AML-193 (cell line): ENCODE measurements around the gene TMEM205.
"Not testable (repeated sequence)": the region's sequence is repeated elsewhere in the genome, so short reads cannot be mapped to it uniquely, and the experiment has no call there.

Experiments
- DNase-seq, 2 experiments: peaks; one replicate each; lab custom pipeline; 2025; lab: John Stamatoyannopoulos, UW

Gene TMEM205

DNA sequence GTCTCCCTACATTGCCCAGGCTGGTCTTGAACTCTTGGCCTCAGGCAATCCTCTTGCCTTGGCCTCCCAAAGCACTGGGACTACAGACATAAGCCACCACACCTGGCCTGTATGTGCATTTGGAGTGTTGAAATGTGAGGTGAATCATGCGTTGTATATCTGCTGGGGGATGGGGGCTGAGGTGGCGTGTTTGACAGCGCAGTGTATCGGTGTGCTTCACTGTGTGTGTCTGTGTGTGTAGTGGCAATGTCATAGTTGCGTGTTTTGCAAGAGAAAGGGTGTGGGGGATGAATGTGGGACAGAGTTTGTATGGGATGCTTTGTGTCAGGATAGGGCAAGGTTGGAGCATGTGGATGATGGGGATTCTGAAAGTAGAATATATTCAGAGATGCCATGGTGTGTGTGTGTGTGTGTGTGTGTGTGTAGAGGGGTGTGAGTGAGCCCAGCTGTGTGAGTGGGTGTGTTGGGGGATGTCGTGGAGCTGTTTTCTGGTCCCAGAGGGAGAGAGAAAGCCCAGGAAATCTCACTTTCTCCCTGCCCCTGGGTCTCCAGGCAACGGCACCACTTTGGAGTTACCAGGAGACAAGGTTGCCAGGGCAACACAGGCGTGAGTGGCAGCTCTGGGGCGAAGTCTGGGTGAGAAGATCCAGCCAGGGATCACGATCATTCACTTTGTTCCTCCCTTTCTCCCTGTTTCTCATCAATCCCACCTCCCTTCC is 27.3 kb upstream of the TMEM205 start:
- DNase-seq, result no peak

GRCh38 chr19:11370744-11371143 is 24.7 kb upstream of the TMEM205 start:
- DNase-seq, result no peak

DNA sequence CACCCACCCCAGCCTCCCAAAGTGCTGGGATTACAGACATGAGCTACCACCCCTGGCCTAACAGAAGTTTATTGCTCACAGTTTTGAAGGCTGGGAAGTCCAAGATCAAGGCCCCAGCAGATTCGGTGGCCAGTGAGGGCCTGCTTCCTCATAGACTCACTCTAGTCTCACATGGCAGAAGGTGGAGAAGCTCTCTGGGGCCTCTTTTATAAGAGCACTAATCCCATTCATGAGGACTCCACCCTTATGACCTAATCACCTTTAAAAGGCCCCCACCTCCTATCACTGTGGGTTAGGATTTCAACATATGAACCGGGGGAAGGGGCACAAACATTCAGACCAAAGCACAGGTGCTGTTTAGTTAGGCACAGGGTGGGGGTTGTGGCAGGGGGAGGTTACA is 21.5 kb upstream of the TMEM205 start:
- DNase-seq, result no peak

DNA sequence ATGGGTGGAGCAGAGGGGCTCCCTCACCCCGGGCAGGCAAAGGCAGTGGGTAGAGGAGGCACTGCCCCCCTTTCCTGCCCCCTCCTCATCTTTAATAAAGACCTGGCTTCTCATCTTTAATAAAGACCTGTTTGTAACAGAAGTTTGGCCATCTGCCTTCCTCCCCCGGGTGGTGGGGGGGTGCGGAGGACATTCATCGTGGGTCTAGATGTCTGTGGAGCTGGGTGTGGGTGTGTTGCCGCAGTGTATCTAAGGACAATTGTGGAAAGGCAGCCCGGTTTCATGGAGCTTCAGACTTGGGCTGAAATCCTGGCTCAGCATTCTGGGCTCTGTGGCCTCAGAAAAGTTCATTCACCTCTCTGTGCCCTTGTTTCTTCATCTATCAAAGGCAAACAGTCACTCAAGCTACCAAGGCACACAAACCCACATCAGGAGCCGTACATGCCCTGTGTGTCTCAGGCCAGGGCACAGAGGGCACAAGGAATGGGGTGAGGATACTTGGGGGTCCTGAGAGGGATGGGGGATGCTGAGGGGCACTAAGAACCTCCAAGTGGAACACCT is 19.6 kb upstream of the TMEM205 start:
- DNase-seq, result no peak

- DNase-seq, result no peak
These were observed 18.9 kb upstream of the TMEM205 start for GRCh38 chr19:11364935-11365334.

DNA sequence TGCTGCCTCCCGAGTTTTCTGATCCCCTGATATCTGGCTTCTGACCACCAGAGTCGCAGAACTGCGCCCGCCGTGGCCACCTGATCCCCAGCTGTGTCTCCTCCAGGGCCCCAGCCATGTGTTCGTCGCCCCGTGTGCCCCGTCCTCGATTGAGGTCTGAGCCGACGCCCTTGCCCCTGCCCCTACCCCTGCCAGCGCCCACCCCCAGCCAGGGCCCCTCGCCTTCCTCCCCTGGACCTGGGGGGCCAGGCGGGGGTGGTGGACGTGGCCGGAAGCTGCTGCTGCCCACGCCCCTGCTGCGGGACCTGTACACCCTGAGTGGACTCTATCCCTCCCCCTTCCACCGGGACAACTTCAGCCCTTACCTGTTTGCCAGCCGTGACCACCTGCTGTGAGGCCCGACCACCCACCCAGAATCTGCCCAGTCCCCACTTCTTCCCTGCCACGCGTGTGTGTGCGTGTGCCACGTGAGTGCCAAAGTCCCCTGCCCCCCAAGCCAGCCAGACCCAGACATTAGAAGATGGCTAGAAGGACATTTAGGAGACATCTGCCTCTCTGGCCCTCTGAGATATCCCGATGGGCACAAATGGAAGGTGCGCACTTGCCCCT is 18.3 kb upstream of the TMEM205 start:
- no peak for DNase-seq

DNA sequence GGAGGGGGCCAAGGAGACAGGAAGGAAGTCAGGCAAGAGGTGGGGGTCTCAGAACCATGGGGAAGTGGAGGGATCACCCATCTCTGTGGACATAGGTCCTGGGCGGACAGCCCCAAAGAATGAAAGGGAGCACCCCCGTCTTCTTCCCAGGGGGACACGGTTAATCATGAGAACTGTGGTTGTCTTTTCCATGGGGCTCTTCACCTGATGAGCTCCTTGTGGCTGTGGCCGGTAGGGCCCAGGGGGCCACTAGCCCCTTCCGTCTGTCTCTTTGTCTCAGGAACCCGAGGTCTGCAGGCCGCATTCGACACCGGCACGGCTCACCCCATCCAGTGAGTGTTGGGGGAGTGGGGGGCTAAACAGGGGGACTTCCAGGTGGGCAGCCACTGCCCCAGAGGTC is 17.8 kb upstream of the TMEM205 start:
- DNase-seq, result no peak

GRCh38 chr19:11361771-11362731 is 16.0 kb upstream of the TMEM205 start:
- no peak for DNase-seq

DNA sequence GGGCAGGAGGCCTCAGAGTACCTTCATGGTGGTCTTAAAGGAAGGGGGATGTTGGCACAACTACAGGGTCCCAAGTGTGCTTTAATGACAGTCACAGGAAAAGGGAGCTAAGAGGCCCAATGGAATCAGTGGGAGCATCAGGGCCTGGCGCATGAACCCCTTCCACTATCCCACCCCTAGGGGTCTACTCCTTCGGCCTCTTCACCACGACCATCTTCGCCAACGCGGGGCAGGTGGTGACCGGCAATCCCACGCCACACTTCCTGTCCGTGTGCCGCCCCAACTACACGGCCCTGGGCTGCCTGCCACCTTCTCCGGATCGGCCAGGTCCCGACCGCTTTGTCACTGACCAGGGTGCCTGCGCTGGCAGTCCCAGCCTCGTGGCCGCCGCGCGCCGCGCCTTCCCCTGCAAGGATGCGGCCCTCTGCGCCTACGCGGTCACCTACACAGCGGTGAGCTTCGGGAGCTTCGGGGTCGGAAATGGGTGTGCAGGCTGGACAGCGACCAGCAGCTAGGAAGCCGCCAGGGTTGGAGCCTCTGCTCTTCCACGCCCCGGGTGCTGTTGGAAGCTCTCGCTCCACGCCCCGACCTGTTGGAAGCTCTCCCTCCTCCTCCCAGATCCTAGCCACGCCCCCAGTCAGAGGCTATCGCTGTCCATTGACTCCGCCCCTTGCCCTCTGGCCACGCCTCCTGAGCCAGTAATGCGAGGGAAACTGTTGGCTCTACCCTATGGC is 15.1 kb upstream of the TMEM205 start:
- no peak for DNase-seq

GRCh38 chr19:11359421-11359820 is 13.4 kb upstream of the TMEM205 start:
- DNase-seq, result no peak

DNA sequence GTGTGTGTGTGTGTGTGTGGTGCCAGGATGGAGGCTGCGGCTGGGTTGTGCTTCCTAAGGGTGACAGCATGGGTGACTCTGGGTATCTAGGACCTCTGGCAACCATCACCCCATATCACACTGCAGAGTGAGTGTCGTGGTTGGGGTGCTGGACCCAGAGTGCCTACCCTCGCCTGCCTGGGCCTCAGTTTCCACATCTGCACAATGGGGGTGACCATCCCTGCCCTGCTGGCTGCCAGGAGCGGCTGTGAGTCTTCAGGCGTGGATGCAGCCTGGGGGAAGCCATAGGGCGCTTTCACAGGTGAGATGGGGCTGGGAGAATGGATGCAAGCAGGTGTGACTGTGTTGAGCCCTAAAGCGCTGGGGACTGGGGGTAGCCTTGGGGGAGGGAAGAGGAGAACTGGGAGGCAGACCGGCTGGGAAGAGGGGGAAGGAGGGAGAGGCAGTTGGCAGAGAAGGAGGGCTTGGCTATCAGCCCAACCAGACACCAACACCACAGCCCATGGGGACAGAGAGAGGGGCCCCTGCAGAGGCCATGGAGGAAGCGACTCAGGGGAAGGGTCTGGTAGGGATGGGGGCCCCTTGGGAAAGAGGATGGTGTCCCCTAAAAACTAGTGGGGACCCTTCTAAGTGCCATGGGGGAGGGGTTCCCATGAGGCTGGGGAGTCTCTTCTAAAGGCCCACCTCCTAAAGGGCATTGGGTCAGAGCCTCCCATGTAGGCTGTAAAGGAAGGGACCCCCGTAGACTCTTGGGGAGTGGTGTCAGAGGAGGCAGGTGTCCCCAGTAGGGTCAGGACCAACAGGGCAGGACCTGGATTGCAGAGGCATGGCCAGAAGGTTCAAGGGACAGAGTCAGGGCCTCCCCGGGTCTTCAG is 10.8 kb upstream of the TMEM205 start:
- DNase-seq, result no peak

GRCh38 chr19:11356074-11356397 is 10.0 kb upstream of the TMEM205 start:
- DNase-seq, result no peak

DNA sequence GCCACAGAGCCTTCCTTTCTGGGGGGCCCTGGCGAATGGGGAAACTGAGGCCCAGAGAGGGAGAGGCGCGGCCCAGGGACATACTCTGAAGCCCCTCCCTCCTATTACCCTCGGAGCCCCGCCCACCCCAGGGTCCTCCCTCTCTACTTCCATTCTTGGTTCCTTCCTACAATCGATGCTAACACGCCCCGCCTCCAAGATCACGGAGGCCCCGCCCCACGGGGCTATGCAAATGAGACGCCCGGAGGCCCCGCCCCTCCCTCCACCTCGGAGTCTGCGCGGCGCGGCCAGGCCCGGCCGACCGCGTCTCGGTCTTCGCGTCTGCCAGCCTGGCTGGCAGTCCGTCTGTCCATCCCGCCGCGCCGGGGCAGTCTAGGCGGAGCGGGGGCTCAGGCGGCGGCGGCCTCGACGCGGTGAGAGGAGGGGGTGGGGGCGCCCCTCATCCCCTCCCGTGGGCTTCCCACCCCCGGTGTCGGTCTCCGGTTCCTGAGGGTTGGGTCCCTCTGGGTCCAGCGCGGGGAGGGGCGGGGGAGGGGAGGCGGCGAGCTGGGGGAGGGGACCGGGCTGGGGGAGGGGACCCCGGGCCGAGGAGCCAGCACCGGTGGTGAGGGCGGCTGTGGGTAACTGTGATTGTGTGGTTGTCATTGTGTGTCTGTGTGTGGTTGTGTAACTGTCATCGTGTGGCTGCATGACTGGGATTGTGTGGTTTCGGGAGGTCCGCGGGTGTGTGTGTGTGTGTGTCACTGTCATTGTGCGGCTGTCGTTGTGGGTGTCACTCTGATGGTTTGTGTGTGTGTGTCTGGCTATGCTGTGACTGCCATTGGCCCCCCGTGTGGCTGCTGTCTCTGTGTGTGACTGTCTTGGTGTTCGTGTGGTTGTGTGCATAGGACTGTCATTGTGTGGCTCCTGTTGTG is 9.3 kb upstream of the TMEM205 start, which contains the start of gene PLPPR2:
Gene PLPPR2 (plus strand): TSS at position 273 of the 914 bp plus-strand sequence. CDS start 2,242 bp downstream, outside the sequence.
- DNase-seq, result peak; percentile 53 to 71

DNA sequence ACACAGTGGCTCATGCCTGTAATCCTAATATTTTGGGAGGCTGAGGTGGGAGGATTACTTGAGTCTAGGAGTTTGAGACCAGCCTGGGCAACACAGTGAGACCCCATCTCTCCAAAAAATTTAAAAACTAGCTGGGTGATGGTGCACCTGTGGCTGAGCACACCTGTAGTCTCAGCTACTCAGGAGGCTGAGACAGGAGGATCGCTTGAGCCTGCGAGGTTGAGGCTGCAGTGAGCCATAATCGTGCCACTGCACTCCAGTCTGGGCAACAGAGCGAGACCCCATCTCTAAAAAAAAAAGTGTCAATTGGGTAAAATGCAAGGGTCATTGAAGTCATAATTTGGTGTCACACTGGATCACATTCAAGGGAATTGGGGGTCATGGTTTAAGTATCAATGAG is 8.0 kb upstream of the TMEM205 start:
- DNase-seq, result not testable (repeated sequence)

- no peak for DNase-seq
These were observed 3.1 kb upstream of the TMEM205 start for GRCh38 chr19:11349171-11349570.

DNA sequence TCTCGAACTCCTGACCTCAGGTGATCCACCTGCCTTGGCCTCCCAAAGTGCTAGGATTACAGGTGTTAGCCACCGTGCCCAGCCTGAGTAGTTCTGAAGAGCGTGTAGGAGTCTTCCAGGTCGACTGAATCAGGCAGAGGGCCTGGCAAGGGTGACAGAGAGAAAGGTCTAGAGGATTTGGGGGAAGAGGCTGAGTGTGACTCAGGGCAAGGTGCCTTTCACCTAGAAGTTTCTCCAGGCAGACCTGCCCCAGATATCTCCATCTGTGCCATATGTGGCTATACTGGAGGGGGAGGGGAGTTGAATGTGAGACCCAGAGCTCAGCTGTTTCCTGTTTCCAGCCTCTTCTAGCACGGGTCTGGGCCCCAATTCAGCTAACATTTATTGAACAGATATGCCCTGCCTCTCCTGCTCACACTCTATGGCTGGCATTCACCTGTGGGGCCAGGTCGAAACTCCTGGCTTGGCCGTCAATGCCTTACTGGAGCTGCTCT is 1.5 kb upstream of the TMEM205 start:
- no peak for DNase-seq

DNA sequence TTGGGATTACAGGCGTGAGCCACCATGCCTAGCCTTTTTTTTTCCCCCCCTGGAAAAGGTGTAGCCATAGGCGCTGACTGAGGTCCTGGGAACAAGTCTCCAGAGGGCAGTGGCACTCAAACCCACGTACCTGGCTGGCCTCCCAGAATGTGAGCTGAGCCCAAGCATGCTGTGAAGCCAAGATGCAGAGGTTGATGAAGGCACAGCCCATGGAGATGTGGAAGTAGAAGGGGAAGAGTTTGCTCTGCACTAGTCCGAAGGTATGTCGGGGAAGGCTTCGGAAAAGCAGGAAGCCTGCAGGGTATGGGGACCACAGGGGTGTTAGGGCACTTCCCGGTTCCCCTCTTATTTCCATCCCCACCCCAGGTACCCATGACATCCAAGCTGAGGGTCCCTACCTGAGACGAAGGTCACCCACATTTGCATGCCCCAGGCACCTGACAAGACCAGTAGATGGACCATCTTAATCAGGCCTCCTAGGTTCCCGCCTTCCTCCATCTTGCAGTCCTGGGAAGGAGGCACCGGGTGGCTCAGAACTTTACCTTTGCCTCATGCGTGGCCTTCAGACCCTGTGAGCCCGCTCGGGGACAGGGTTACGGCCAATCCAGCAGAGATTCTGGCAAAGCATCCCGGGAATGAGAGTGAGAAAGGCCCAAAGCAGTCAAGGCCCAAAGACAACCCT is 805 bp downstream of the TMEM205 start:
- no peak for DNase-seq

DNA sequence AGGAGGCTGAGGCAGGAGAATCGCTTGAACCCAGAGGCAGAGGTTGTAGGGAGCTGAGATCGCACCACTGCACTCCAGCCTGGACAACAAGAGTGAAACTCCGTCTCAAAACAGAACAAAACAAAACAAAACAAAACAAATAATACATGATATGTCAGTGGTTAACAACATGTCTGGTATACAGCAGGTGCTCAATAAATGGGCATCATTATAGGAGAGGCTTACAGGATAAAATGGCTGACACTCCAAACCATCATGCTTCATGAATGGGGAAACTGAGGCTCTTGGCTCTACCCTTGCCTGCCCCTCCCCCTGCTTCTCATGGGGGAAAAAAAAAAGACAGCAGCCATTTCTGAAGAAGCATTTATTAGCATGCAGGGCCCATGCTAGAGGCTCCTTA is 3.6 kb downstream of the TMEM205 start:
- DNase-seq, result no peak

DNA sequence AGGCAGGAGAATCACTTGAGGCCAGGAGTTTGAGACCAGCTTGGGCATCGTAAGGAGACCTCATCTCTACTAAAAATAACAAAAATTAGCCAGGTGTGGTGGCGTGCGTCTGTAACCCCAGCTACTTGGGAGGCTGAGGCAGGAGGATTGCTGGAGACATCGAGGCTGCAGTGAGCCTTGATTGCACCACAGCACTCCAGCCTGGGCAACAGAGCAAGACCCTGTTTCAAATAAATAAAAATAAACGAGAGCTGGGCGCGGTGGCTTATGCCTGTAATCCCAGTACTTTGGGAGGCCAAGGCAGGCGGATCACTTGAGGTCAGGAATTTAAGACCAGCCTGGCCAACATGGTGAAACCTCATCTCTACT is 6.0 kb downstream of the TMEM205 start:
- not testable (repeated sequence) for DNase-seq
